KMS-11 (cell line): ENCODE data around the gene TMEM106A.
"Not testable (repeated sequence)": the region's sequence is repeated elsewhere in the genome, so short reads cannot be mapped to it uniquely, and the experiment has no call there.

Experiments
- H2AFZ ChIP-seq: fragments of 200-600 bp; sonication (generic); 2 replicates; pipeline ENCODE4 v1.6.1; 2016; ENCODE audit warnings: antibody characterized with exemption, mixed run types, low read depth
- H3K27ac ChIP-seq: fragments of 200-600 bp; sonication (generic); 2 replicates; pipeline ENCODE4 v1.6.1; 2016; ENCODE audit warnings: mild to moderate bottlenecking, mixed run types
- H3K27me3 ChIP-seq: fragments of 200-600 bp; sonication (generic); 2 replicates; pipeline ENCODE4 v1.6.1; 2017; ENCODE audit warnings: mild to moderate bottlenecking, low read depth, mixed run types, moderate library complexity; ENCODE audit not compliant: insufficient read depth
- H3K36me3 ChIP-seq: fragments of 200-600 bp; sonication (generic); 2 replicates; pipeline ENCODE4 v1.6.1; 2017; ENCODE audit warnings: mild to moderate bottlenecking, mixed run types; ENCODE audit not compliant: insufficient read depth
- H3K4me1 ChIP-seq: fragments of 200-600 bp; sonication (generic); 2 replicates; pipeline ENCODE4 v1.6.1; 2016; ENCODE audit warnings: mild to moderate bottlenecking, low read depth, mixed run types; ENCODE audit not compliant: poor library complexity, severe bottlenecking
- H3K4me2 ChIP-seq: fragments of 200-600 bp; sonication (generic); 2 replicates; pipeline ENCODE4 v1.7.0; 2016; ENCODE audit warnings: mild to moderate bottlenecking, mixed run types
- H3K4me3 ChIP-seq: fragments of 200-600 bp; sonication (generic); IDR thresholded peaks from 2 replicates; pipeline ENCODE4 v1.6.1; 2017; ENCODE audit warnings: low read depth, low read length, mixed read lengths; ENCODE audit not compliant: insufficient read depth
- H3K79me2 ChIP-seq: fragments of 200-600 bp; sonication (generic); 2 replicates; pipeline ENCODE4 v1.6.1; 2016; ENCODE audit warnings: low read depth, mixed run types; ENCODE audit not compliant: insufficient read depth
- H3K9ac ChIP-seq: fragments of 200-600 bp; sonication (generic); 2 replicates; pipeline ENCODE4 v1.6.1; 2016; ENCODE audit warnings: mild to moderate bottlenecking, mixed run types
- H4K20me1 ChIP-seq: fragments of 200-600 bp; sonication (generic); 2 replicates; pipeline ENCODE4 v1.6.1; 2016; ENCODE audit warnings: mild to moderate bottlenecking, mixed run types; ENCODE audit not compliant: insufficient read depth
- CTCF ChIP-seq: fragments of 200-600 bp; sonication (generic); conservative IDR thresholded peaks from 2 replicates; pipeline ENCODE4 v1.6.1; 2017; ENCODE audit warnings: low read depth, mild to moderate bottlenecking, antibody characterized with exemption, low read length, moderate library complexity, mixed read lengths

Gene TMEM106A

GRCh38 chr17:43224146-43224705, 12.6 kb downstream of the TMEM106A start:
- no peak overlapping the region for H3K9ac ChIP-seq
- H3K36me3 ChIP-seq: no peaks in the 10 kb centered on the region
- H3K27me3 ChIP-seq: no peaks in the 10 kb centered on the region
- H3K4me1 ChIP-seq: no peaks in the 10 kb centered on the region
- no peak for TF ChIP-seq CTCF
- no peak overlapping the region for H2AFZ ChIP-seq
- H3K4me2 ChIP-seq: no peak overlapping the region
- H3K27ac ChIP-seq: no peak overlapping the region
- H4K20me1 ChIP-seq: no peaks in the 10 kb centered on the region
- H3K4me3 ChIP-seq: no peak overlapping the region
- H3K79me2 ChIP-seq: no peaks in the 10 kb centered on the region

DNA sequence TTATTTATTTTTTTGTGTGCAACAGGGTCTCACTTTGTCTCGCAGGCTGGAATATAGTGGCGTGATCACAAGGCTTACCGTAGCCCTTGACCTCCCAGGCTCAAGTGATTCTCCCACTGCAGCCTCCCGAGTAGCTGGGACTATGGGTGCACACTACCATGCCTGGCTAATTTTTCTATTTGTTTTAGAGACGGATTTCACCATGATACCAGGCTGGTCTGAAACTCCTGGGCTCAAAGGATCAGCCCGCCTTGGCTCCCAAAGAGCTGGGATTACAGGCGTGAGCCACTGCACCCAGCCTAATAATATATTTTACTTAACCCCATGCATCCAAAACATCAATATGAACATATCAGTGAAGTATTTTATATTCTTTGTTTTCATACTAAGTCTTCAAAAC, 14.7 kb downstream of the TMEM106A start:
- Histone ChIP-seq H3K4me2 (no peak overlapping the region), H3K4me1 (no peaks in the 10 kb centered on the region), H3K27me3 (no peaks in the 10 kb centered on the region), H3K9ac (no peak overlapping the region), H3K79me2 (no peaks in the 10 kb centered on the region), H4K20me1 (no peaks in the 10 kb centered on the region), H3K27ac (no peak overlapping the region), H3K36me3 (no peaks in the 10 kb centered on the region), H3K4me3 (no peak overlapping the region), H2AFZ (no peak overlapping the region)
- no peak for TF ChIP-seq CTCF

- not testable (repeated sequence) for H3K4me1 ChIP-seq, H3K4me2 ChIP-seq
Observed at GRCh38 chr17:43228020-43228782, 16.5 kb downstream of the TMEM106A start, which contains the start of gene CCDC200. Gene CCDC200 (minus strand): TSS chr17:43228623. CDS start chr17:43228554, 69 bp downstream.

DNA sequence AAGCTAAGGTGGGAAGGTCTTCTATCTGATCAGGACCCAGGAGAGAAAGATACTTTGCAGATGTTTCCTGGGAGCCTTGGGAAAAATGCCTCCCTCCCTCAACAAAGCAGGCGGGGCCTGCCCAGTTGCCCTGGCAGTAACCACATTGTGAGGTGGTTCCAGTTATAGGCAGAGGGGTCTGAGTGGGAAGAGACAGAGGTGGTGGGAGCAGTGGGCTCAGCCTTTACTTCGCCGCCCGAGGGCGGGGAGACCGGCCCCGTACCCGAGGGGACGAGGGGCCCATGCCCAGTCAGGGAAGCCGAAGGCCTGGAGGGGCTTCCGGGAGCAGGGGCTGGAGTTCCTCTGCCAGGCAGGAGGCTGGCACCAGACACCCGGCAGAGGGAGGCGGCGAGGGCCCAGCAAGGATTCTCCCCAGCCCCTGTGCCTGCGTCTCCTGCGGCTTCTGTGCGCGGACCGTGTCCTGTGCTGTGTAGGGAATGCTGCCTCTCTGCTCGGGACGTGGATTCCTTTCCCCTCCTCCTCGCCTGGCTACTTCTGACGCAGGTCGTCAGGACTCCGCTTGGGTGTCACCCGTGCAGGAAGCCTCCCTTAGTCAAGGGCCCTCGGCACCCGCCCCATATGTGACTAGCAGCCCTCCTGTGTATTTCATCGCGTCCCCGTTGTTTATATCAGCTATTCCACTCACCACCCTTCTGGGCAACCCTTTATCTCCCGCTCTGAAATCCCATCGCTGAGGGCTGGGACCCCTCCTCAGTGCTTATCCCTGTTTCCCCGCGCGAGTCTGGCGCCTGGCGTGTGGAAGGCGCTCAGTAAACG, 19.7 kb downstream of the TMEM106A start:
- not testable (repeated sequence) for H3K36me3 ChIP-seq, H3K4me2 ChIP-seq, H3K4me1 ChIP-seq, H2AFZ ChIP-seq, H3K4me3 ChIP-seq, H3K9ac ChIP-seq, H3K79me2 ChIP-seq, H4K20me1 ChIP-seq, H3K27me3 ChIP-seq, H3K27ac ChIP-seq

More at GRCh38 chr17:43228020-43228782, 16.5 kb downstream of the TMEM106A start, which contains the start of gene CCDC200:
- H3K4me3 ChIP-seq, H3K27me3 ChIP-seq, H4K20me1 ChIP-seq, H2AFZ ChIP-seq, H3K36me3 ChIP-seq, H3K27ac ChIP-seq, H3K79me2 ChIP-seq, H3K9ac ChIP-seq: not testable (repeated sequence)

DNA sequence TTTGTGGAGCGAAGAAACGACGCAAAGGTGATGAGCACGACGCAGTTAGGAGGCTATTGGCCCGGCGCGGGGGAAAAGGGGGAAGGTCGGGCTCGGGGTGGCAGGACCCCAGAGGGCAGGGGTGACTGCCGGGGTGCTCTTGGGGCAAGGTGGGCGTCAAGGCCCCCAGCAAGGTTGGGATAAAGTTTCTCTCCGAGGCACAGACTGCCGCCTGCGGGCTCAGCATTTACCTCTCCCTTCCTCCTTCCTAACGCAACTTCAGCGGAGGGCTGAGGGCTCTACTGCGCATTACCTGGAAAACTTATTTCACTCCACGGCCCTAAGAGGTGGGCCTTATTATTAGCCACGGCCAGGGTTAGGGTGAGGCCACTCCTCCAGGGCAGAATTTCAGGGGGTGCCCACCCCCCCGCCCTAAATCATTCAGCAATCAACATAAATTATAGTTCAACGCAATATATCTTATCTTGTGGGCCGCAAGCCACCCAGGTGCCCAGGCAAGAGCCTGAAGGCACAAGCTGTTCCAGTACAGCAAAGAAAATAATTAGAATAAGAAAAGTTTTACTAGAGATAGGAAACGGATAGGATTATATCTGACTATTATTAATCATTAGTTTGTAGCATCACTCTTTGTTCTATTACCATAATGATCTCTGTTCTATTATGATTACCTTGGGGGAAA, 20.5 kb downstream of the TMEM106A start:
- not testable (repeated sequence) for H3K27me3 ChIP-seq, H3K4me3 ChIP-seq, H3K4me1 ChIP-seq, H4K20me1 ChIP-seq, H2AFZ ChIP-seq, H3K27ac ChIP-seq, H3K9ac ChIP-seq, H3K79me2 ChIP-seq, H3K4me2 ChIP-seq, H3K36me3 ChIP-seq

DNA sequence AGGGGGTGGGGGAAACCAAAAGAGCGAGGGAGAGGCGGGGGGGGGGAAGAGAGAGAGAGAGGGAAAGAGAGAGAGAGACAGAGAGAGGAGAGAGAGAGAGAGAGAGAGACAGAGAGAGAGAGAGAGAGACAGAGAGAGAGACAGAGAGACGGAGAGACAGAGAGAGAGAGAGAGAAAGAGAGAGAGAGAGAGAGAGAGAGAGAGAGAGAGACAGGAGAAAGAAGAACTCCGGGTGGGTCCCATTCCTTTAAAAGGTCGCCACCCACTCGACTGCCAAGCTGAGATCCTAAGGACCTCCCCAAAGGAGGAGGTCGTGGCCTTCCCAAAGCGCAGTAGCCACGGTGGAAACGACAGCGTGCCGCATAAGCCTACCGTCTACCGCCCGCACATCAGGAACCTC, 21.6 kb downstream of the TMEM106A start:
- H4K20me1 ChIP-seq, H3K4me1 ChIP-seq, H3K27me3 ChIP-seq, H3K79me2 ChIP-seq, H3K4me3 ChIP-seq, H3K36me3 ChIP-seq, H2AFZ ChIP-seq, H3K9ac ChIP-seq, H3K27ac ChIP-seq, H3K4me2 ChIP-seq: not testable (repeated sequence)

DNA sequence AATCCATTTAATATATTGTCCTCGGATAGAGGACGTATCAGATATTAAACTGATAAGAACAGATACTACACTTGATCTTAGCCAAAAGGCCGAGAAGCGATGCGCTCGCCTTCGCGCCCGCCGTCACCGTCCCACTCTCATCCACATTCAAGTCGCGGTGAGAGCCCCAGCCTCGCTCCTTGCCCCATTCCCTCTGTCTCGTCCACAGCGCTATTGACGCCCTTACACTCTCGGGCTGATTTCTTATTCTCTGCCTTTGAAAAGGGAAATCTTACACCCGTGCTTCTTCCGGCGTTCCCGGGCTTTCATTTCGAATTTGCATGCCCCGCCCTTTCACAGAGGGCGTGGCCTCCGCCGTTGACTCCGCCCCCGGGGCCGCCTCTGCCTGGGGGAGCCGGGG, 22.2 kb downstream of the TMEM106A start, which contains the start of gene RNU2-1:
Gene RNU2-1, minus strand, starts transcription at position 101 of the 400 bp plus-strand sequence.
- not testable (repeated sequence) for H3K4me1 ChIP-seq, H3K4me3 ChIP-seq, H3K27me3 ChIP-seq, H3K9ac ChIP-seq, H4K20me1 ChIP-seq, H2AFZ ChIP-seq, H3K4me2 ChIP-seq, H3K27ac ChIP-seq, H3K79me2 ChIP-seq, H3K36me3 ChIP-seq

- H3K4me1 ChIP-seq, H3K4me2 ChIP-seq, H2AFZ ChIP-seq, H3K79me2 ChIP-seq, H3K27ac ChIP-seq, H3K9ac ChIP-seq, H4K20me1 ChIP-seq, H3K27me3 ChIP-seq, H3K4me3 ChIP-seq, H3K36me3 ChIP-seq: not testable (repeated sequence)
Observed at GRCh38 chr17:43239597-43239996, 27.9 kb downstream of the TMEM106A start.
